ENCODE measurements around the gene MSI2. TPM values are rescaled to one million over a fixed set of nuclear protein-coding genes. Genes with fewer than 3 reads are reported as not detected.

MSI2 gene
- total RNA-seq, 1 donor from 2014 or later = 8.3 TPM

GRCh38 chr17:57630736-57631135 lies 374.4 kb downstream of the MSI2 start:
- DNase-seq (ENCODE audit: low read depth in 2 of 2) = no peak

GRCh38 chr17:57631871-57632270 lies 375.5 kb downstream of the MSI2 start:
- no peak for DNase-seq (ENCODE audit: low read depth in 2 of 2)

GRCh38 chr17:57632294-57632693 lies 376.0 kb downstream of the MSI2 start:
- no peak for DNase-seq (ENCODE audit: low read depth in 2 of 2)

GRCh38 chr17:57633236-57633635 lies 376.9 kb downstream of the MSI2 start:
- no peak for DNase-seq (ENCODE audit: low read depth in 2 of 2)

GRCh38 chr17:57634713-57635465 lies 378.6 kb downstream of the MSI2 start:
- DNase-seq (ENCODE audit: low read depth in 2 of 2) = no peak

GRCh38 chr17:57636274-57636673 lies 380.0 kb downstream of the MSI2 start:
- DNase-seq (ENCODE audit: low read depth in 2 of 2) = no peak

- DNase-seq (ENCODE audit: low read depth in 2 of 2) = peak in 1 of 2 donors; percentile 72
These were observed 380.8 kb downstream of the MSI2 start for GRCh38 chr17:57636985-57637665.

- no peak for DNase-seq (ENCODE audit: low read depth in 2 of 2)
These were observed 381.3 kb downstream of the MSI2 start for GRCh38 chr17:57637666-57638010.

GRCh38 chr17:57638284-57638683 lies 382.0 kb downstream of the MSI2 start:
- DNase-seq (ENCODE audit: low read depth in 2 of 2) = no peak

- DNase-seq (ENCODE audit: low read depth in 2 of 2) = no peak
These were observed 383.1 kb downstream of the MSI2 start for GRCh38 chr17:57639381-57639780.

GRCh38 chr17:57640079-57640478 lies 383.8 kb downstream of the MSI2 start:
- no peak for DNase-seq (ENCODE audit: low read depth in 2 of 2)

- no peak for DNase-seq (ENCODE audit: low read depth in 2 of 2)
These were observed 385.4 kb downstream of the MSI2 start for GRCh38 chr17:57641761-57642160.

- no peak for DNase-seq (ENCODE audit: low read depth in 2 of 2)
These were observed 386.7 kb downstream of the MSI2 start for GRCh38 chr17:57643062-57643461.

- DNase-seq (ENCODE audit: low read depth in 2 of 2) = no peak
These were observed 388.0 kb downstream of the MSI2 start for GRCh38 chr17:57644326-57644725.

- no peak for DNase-seq (ENCODE audit: low read depth in 2 of 2)
These were observed 389.8 kb downstream of the MSI2 start for GRCh38 chr17:57645950-57646665.

- no peak for DNase-seq (ENCODE audit: low read depth in 2 of 2)
These were observed 392.4 kb downstream of the MSI2 start for GRCh38 chr17:57648720-57649119.

GRCh38 chr17:57649191-57649590 lies 392.9 kb downstream of the MSI2 start:
- DNase-seq (ENCODE audit: low read depth in 2 of 2) = no peak

- DNase-seq (ENCODE audit: low read depth in 2 of 2) = peak in 1 of 2 donors; percentile 14
These were observed 393.6 kb downstream of the MSI2 start for GRCh38 chr17:57649731-57650484.

GRCh38 chr17:57650548-57650947 lies 394.2 kb downstream of the MSI2 start:
- DNase-seq (ENCODE audit: low read depth in 2 of 2) = no peak

- no peak for DNase-seq (ENCODE audit: low read depth in 2 of 2)
These were observed 395.1 kb downstream of the MSI2 start for GRCh38 chr17:57651451-57651850.

- DNase-seq (ENCODE audit: low read depth in 2 of 2) = no peak
These were observed 395.7 kb downstream of the MSI2 start for GRCh38 chr17:57651996-57652395.

- DNase-seq (ENCODE audit: low read depth in 2 of 2) = no peak
These were observed 396.5 kb downstream of the MSI2 start for GRCh38 chr17:57652811-57653210.
